ENCODE results near the gene TSPAN9.

DNA sequence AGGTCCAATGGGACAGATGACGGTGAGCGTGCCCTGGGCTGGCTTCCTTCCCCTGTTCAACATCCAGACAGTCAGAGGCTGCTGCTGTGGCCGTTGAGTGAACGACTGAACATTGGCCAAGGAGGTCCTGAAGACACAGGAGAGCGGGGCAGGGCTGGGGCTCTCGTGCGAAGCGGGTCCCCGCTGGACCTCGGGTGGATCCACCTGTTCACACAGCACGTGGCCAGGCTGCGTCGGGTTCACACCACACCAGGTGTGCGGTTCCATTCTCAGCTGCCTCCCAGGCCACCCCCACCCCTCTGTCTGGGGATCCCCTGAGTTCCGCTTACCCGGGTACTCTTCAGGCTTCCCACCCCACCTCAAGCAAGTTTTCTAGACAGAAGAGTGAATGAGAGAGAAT, 214.8 kb downstream of the TSPAN9 start:
- no peak for TF ChIP-seq EZH2 (IDR thresholded peaks at IDR 0.05)
- TF ChIP-seq POLR2AphosphoS5 (IDR thresholded peaks at IDR 0.05; ENCODE audit: borderline replicate concordance, low read depth, low read length), result no peak

All from SK-N-MC (cell line).